H9 (cell line): ENCODE measurements around the gene CTBS. TPM values are rescaled to one million over a fixed set of nuclear protein-coding genes. Genes with fewer than 3 reads are reported as not detected.

ENCODE experiments used
- DNase-seq: peaks from one replicate; pipeline ENCODE4 v3.0.0-alpha.2; 2017
- H2AFZ ChIP-seq: one replicate; pipeline ENCODE4 v1.6.1; 2013; ENCODE audit warnings: mild to moderate bottlenecking, low read length, control low read depth, moderate library complexity
- H2AK5ac ChIP-seq: 2 replicates; pipeline ENCODE4 v1.6.1; 2013; ENCODE audit warnings: low read length, control low read depth, mixed read lengths; ENCODE audit not compliant: insufficient read length
- H2BK120ac ChIP-seq: one replicate; pipeline ENCODE4 v1.6.1; 2013; ENCODE audit warnings: low read depth, mild to moderate bottlenecking, low read length, control low read depth, inconsistent platforms; ENCODE audit not compliant: poor library complexity, severe bottlenecking
- H2BK12ac ChIP-seq: 2 replicates; pipeline ENCODE4 v1.6.1; 2013; ENCODE audit warnings: low read length, control low read depth, mixed read lengths, low read depth; ENCODE audit not compliant: insufficient read length
- H2BK15ac ChIP-seq: 2 replicates; pipeline ENCODE4 v1.6.1; 2013; ENCODE audit warnings: low read depth, low read length, control low read depth
- H2BK20ac ChIP-seq: one replicate; pipeline ENCODE4 v1.6.1; 2013; ENCODE audit warnings: low read depth, mild to moderate bottlenecking, low read length, control low read depth, inconsistent platforms; ENCODE audit not compliant: poor library complexity, severe bottlenecking
- H2BK5ac ChIP-seq: 2 replicates; pipeline ENCODE4 v1.6.1; 2013; ENCODE audit warnings: low read length, control low read depth, mixed read lengths; ENCODE audit not compliant: insufficient read length
- H3K14ac ChIP-seq: 2 replicates; pipeline ENCODE4 v1.6.1; 2013; ENCODE audit warnings: low read length, control low read depth; ENCODE audit not compliant: insufficient read depth
- H3K18ac ChIP-seq: 2 replicates; pipeline ENCODE4 v1.6.1; 2013; ENCODE audit warnings: low read depth, mild to moderate bottlenecking, mixed read lengths, low read length, control low read depth; ENCODE audit not compliant: insufficient read length
- H3K23ac ChIP-seq: 2 replicates; pipeline ENCODE4 v1.6.1; 2013; ENCODE audit warnings: low read length, control low read depth, mixed read lengths, low read depth; ENCODE audit not compliant: insufficient read length
- H3K23me2 ChIP-seq: 2 replicates; pipeline ENCODE4 v1.6.1; 2013; ENCODE audit warnings: low read depth, mild to moderate bottlenecking, mixed read lengths, low read length, control low read depth; ENCODE audit not compliant: insufficient read length, poor library complexity, severe bottlenecking
- H3K27ac ChIP-seq: 2 replicates; pipeline ENCODE4 v1.5.1; 2013; ENCODE audit warnings: low read length, control low read depth, mixed read lengths, low read depth; ENCODE audit not compliant: insufficient read length
- H3K27me3 ChIP-seq: 2 replicates; pipeline ENCODE4 v1.6.1; 2013; ENCODE audit warnings: low read length, control low read depth, inconsistent platforms; ENCODE audit not compliant: insufficient read depth
- H3K4ac ChIP-seq: 2 replicates; pipeline ENCODE4 v1.6.1; 2013; ENCODE audit warnings: low read depth, mild to moderate bottlenecking, control low read depth, inconsistent platforms, low read length, moderate library complexity
- H3K4me1 ChIP-seq: 2 replicates; pipeline ENCODE4 v1.6.1; 2013; ENCODE audit warnings: low read length, control low read depth, inconsistent platforms; ENCODE audit not compliant: insufficient read depth
- H3K4me2 ChIP-seq: 2 replicates; pipeline ENCODE4 v1.6.1; 2013; ENCODE audit warnings: low read length, control low read depth, mixed read lengths; ENCODE audit not compliant: insufficient read length, insufficient read depth
- H3K56ac ChIP-seq: 2 replicates; pipeline ENCODE4 v1.6.1; 2013; ENCODE audit warnings: low read depth, mild to moderate bottlenecking, mixed read lengths, low read length, control low read depth; ENCODE audit not compliant: insufficient read length
- H3K79me1 ChIP-seq: 2 replicates; pipeline ENCODE4 v1.6.1; 2013; ENCODE audit warnings: low read depth, mild to moderate bottlenecking, moderate library complexity, low read length, control low read depth, inconsistent platforms; ENCODE audit not compliant: insufficient read depth, poor library complexity, severe bottlenecking
- H3K79me2 ChIP-seq: 2 replicates; pipeline ENCODE4 v1.6.1; 2013; ENCODE audit warnings: low read length, control low read depth, inconsistent platforms; ENCODE audit not compliant: insufficient read depth
- H3K9ac ChIP-seq: 2 replicates; pipeline ENCODE4 v1.6.1; 2013; ENCODE audit warnings: low read length, control low read depth, mixed read lengths; ENCODE audit not compliant: insufficient read length; ENCODE audit errors: extremely low read depth
- H3K9me3 ChIP-seq: one replicate; pipeline ENCODE4 v1.6.1; 2013; ENCODE audit warnings: low read depth, low read length, inconsistent platforms; ENCODE audit not compliant: control insufficient read depth
- H3T11ph ChIP-seq: one replicate; pipeline ENCODE4 v1.6.1; 2013; ENCODE audit warnings: mild to moderate bottlenecking, low read length, control low read depth, inconsistent platforms
- H4K20me1 ChIP-seq: one replicate; pipeline ENCODE4 v1.6.1; 2013; ENCODE audit not compliant: control insufficient read depth, insufficient read length, insufficient read depth
- H4K5ac ChIP-seq: 2 replicates; pipeline ENCODE4 v1.6.1; 2013; ENCODE audit warnings: low read depth, mild to moderate bottlenecking, mixed read lengths, low read length, control low read depth; ENCODE audit not compliant: insufficient read length
- H4K8ac ChIP-seq: replicated peaks from 2 replicates; pipeline ENCODE4 v1.6.1; 2013; ENCODE audit warnings: low read length, control low read depth, mixed read lengths, low read depth; ENCODE audit not compliant: insufficient read length
- H4K91ac ChIP-seq: 2 replicates; pipeline ENCODE4 v1.6.1; 2013; ENCODE audit warnings: low read depth, mild to moderate bottlenecking, moderate library complexity, mixed read lengths, low read length, control low read depth; ENCODE audit not compliant: insufficient read length
- H3K27ac Mint-ChIP-seq, 3 experiments: 2 replicates in 2 of 3; 3 replicates in 1 of 3; pipeline ENCODE4 v1.8.0; 2020 to 2021; ENCODE audit warnings: mixed read lengths in 3 of 3, mild to moderate bottlenecking in 1 of 3, moderate library complexity in 1 of 3
- H3K27me3 Mint-ChIP-seq: 2 replicates; pipeline ENCODE4 v1.8.0; 2021; ENCODE audit warnings: low read depth, mild to moderate bottlenecking, moderate library complexity, mixed read lengths
- H3K36me3 Mint-ChIP-seq, 3 experiments: 2 replicates in 2 of 3; 3 replicates in 1 of 3; pipeline ENCODE4 v1.8.0; 2020 to 2021; ENCODE audit warnings: low read depth in 3 of 3, mixed read lengths in 3 of 3; ENCODE audit not compliant: insufficient read depth in 1 of 3
- H3K4me1 Mint-ChIP-seq, 2 experiments: 2 replicates each; pipeline ENCODE4 v1.8.0; 2020; ENCODE audit warnings: mixed read lengths in 2 of 2
- H3K4me3 Mint-ChIP-seq, 2 experiments: 2 replicates in 1 of 2; 3 replicates in 1 of 2; pipeline ENCODE4 v1.8.0; 2020 to 2021; ENCODE audit warnings: mild to moderate bottlenecking in 2 of 2, mixed read lengths in 2 of 2, moderate library complexity in 1 of 2
- H3K9me3 Mint-ChIP-seq, 2 experiments: 2 replicates in 1 of 2; 3 replicates in 1 of 2; pipeline ENCODE4 v1.8.0; 2020; ENCODE audit warnings: mild to moderate bottlenecking in 2 of 2, mixed read lengths in 2 of 2, moderate library complexity in 1 of 2
- CTCF ChIP-seq: fragments of 200-600 bp; sonication (generic); conservative IDR thresholded peaks from 3 replicates; pipeline ENCODE4 v1.8.0; 2021; ENCODE audit warnings: antibody characterized with exemption, mild to moderate bottlenecking
- WGBS: extraction: QIAGEN DNeasy Blood & Tissue Kit; methylation state at CpG from one replicate; pipeline ENCODE4 v1.1.7; 2013; ENCODE audit warnings: missing lambda C conversion rate, low lambda C conversion rate, mixed read lengths; ENCODE audit not compliant: insufficient read length; ENCODE audit errors: extremely low coverage; 5-methylcytosine and 5-hydroxymethylcytosine counted together
- total RNA-seq: library from RNA; stranded (reverse); gene quantifications from 2 replicates; pipeline ENCODE4 v1.2.1, GENCODE V29; 2021

CTBS gene
- total RNA-seq, 1 experiment from 2014 or later, result 2.8 TPM

- Histone ChIP-seq H3K4me2 (no peak overlapping the region), H4K8ac (no peak overlapping the region), H3K23me2 (no peaks in the 10 kb centered on the region), H2BK12ac (no peak overlapping the region), H4K5ac (no peak overlapping the region), H3K27me3 (no peaks in the 10 kb centered on the region; the same call in 1 of the 2 replicates), H3T11ph (no peak overlapping the region), H3K23ac (no peak overlapping the region), H2BK5ac (no peak overlapping the region), H3K79me1 (no peaks in the 10 kb centered on the region), H3K4me1 (no peaks in the 10 kb centered on the region), H3K9ac (no peak overlapping the region), H3K4ac (no peak overlapping the region), H2AK5ac (no peak overlapping the region), H3K27ac (no peak overlapping the region), H2BK20ac (no peak overlapping the region), H3K18ac (no peak overlapping the region), H4K91ac (no peak overlapping the region), H2BK120ac (no peak overlapping the region), H2BK15ac (no peak overlapping the region), H3K79me2 (no peaks in the 10 kb centered on the region), H3K9me3 (peaks cover 15% of the 10 kb centered on the region), H3K14ac (no peak overlapping the region), H4K20me1 (no peaks in the 10 kb centered on the region), H3K56ac (no peak overlapping the region), H2AFZ (no peak overlapping the region)
- no peak for TF ChIP-seq CTCF
- H3K4me3 Mint-ChIP-seq, result no peak overlapping the region
- no CpG with 5 or more reads among the region's 2 CpGs for WGBS
- no peak overlapping the region for H3K27ac Mint-ChIP-seq
- peaks cover 4% of the 10 kb centered on the region for H3K27me3 Mint-ChIP-seq
- peaks cover 20 to 30% (median 23%) of the 10 kb centered on the region in 3 experiments for H3K36me3 Mint-ChIP-seq
- peaks cover 31 to 38% of the 10 kb centered on the region in 2 experiments for H3K9me3 Mint-ChIP-seq
- DNase-seq, result no peak
- peaks cover 16 to 20% of the 10 kb centered on the region in 2 experiments for H3K4me1 Mint-ChIP-seq
Measured at GRCh38 chr1:84603223-84603622, 29.0 kb upstream of the CTBS start.
